HEK293T (cell line): ENCODE measurements around the gene PCDH1.

Source experiments
- ARNT ChIP-seq: fragments of 450-650 bp; IDR thresholded peaks from 2 replicates; pipeline ENCODE4 v1.6.1; 2017; ENCODE audit warnings: mild to moderate bottlenecking
- BHLHE40 ChIP-seq: fragments of 450-650 bp; IDR thresholded peaks from 2 replicates; pipeline ENCODE4 v1.6.1; 2016; ENCODE audit warnings: mild to moderate bottlenecking, moderate library complexity, borderline replicate concordance
- HDGF ChIP-seq: fragments of 450-650 bp; IDR thresholded peaks from 2 replicates; pipeline ENCODE4 v1.6.1; 2017; ENCODE audit warnings: antibody characterized with exemption, borderline replicate concordance
- LEF1 ChIP-seq: fragments of 450-650 bp; IDR thresholded peaks from 2 replicates; pipeline ENCODE4 v1.6.1; 2017; ENCODE audit warnings: mild to moderate bottlenecking, borderline replicate concordance
- SP1 ChIP-seq: fragments of 450-650 bp; IDR thresholded peaks from 2 replicates; pipeline ENCODE4 v1.6.1; 2017
- TARDBP ChIP-seq: fragments of 450-650 bp; IDR thresholded peaks from 2 replicates; pipeline ENCODE4 v1.6.1; 2016
- ZNF384 ChIP-seq: fragments of 450-650 bp; IDR thresholded peaks from 2 replicates; pipeline ENCODE4 v1.6.1; 2016

DNA sequence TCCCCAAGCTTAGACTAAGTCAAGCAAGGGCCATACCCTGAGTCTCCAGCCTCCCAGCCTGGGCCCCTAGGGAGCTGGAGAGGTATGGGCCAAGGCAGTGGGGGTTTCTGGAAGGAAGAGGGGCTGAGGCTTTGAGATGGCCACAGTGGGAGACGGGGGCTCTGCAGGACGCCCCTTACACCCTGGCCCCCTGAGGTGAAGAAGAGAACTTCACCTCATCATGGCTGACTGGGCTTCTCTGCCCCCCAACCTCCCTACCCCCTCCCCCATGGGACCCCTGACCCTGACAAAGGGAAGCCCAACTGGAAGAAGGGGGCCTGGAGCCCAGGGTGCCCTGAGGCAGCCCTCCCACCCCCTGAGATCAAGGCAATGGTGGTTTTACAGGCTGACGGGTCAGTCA lies 25.8 kb downstream of the PCDH1 start:
- no peak for TF ChIP-seq SP1
- TF ChIP-seq HDGF, result no peak
- TF ChIP-seq TARDBP, result no peak
- no peak for TF ChIP-seq LEF1
- TF ChIP-seq ZNF384, result no peak
- TF ChIP-seq BHLHE40, result no peak
- TF ChIP-seq ARNT, result no peak
